ENCODE results near the gene SLC35E4.
"Not testable (repeated sequence)": the region's sequence is repeated elsewhere in the genome, so short reads cannot be mapped to it uniquely, and the experiment has no call there.

Gene SLC35E4

GRCh38 chr22:30614268-30614667, 21.3 kb upstream of the SLC35E4 start:
- no peaks in the 10 kb centered on the region for H3K36me3 ChIP-seq (ENCODE audit: insufficient read depth)
- no peaks in the 10 kb centered on the region for H4K20me1 ChIP-seq (ENCODE audit: insufficient read depth)

GRCh38 chr22:30614879-30615278, 20.7 kb upstream of the SLC35E4 start:
- no peak overlapping the region for H3K4me2 ChIP-seq
- no peak for TF ChIP-seq CTCF (conservative IDR thresholded peaks at IDR 0.05; ENCODE audit: low read depth, low read length)
- peaks cover 11% of the 10 kb centered on the region for H3K4me1 ChIP-seq (ENCODE audit: low read depth, poor library complexity, severe bottlenecking)
- H3K27me3 ChIP-seq (ENCODE audit: insufficient read depth, low read depth) = no peaks in the 10 kb centered on the region
- no peak overlapping the region for H2AFZ ChIP-seq (ENCODE audit: low read depth)
- H3K9ac ChIP-seq = no peak overlapping the region
- no peak overlapping the region for H3K27ac ChIP-seq
- no peaks in the 10 kb centered on the region for H4K20me1 ChIP-seq (ENCODE audit: insufficient read depth)
- H3K36me3 ChIP-seq (ENCODE audit: insufficient read depth) = no peaks in the 10 kb centered on the region
- no peaks in the 10 kb centered on the region for H3K79me2 ChIP-seq (ENCODE audit: insufficient read depth, low read depth)
- H3K4me3 ChIP-seq (IDR thresholded peaks at IDR 0.05; ENCODE audit: insufficient read depth, low read depth, low read length) = no peak overlapping the region

More at GRCh38 chr22:30614268-30614667, 21.3 kb upstream of the SLC35E4 start:
- Histone ChIP-seq H2AFZ (ENCODE audit: low read depth) (no peak overlapping the region), H3K4me1 (ENCODE audit: low read depth, poor library complexity, severe bottlenecking) (peaks cover 18% of the 10 kb centered on the region), H3K4me3 (IDR thresholded peaks at IDR 0.05; ENCODE audit: insufficient read depth, low read depth, low read length) (no peak overlapping the region), H3K27me3 (ENCODE audit: insufficient read depth, low read depth) (no peaks in the 10 kb centered on the region), H3K79me2 (ENCODE audit: insufficient read depth, low read depth) (no peaks in the 10 kb centered on the region), H3K4me2 (no peak overlapping the region), H3K27ac (no peak overlapping the region), H3K9ac (no peak overlapping the region)
- no peak for TF ChIP-seq CTCF (conservative IDR thresholded peaks at IDR 0.05; ENCODE audit: low read depth, low read length)

GRCh38 chr22:30615543-30615954, 20.0 kb upstream of the SLC35E4 start:
- H3K36me3 ChIP-seq (ENCODE audit: insufficient read depth) = no peaks in the 10 kb centered on the region
- peaks cover 5% of the 10 kb centered on the region for H3K4me1 ChIP-seq (ENCODE audit: low read depth, poor library complexity, severe bottlenecking)
- no peak overlapping the region for H3K9ac ChIP-seq
- no peak overlapping the region for H3K4me3 ChIP-seq (IDR thresholded peaks at IDR 0.05; ENCODE audit: insufficient read depth, low read depth, low read length)
- H4K20me1 ChIP-seq (ENCODE audit: insufficient read depth) = no peaks in the 10 kb centered on the region
- no peak overlapping the region for H3K4me2 ChIP-seq
- no peak overlapping the region for H2AFZ ChIP-seq (ENCODE audit: low read depth)
- H3K27me3 ChIP-seq (ENCODE audit: insufficient read depth, low read depth) = no peaks in the 10 kb centered on the region
- no peak for TF ChIP-seq CTCF (conservative IDR thresholded peaks at IDR 0.05; ENCODE audit: low read depth, low read length)
- H3K79me2 ChIP-seq (ENCODE audit: insufficient read depth, low read depth) = no peaks in the 10 kb centered on the region
- no peak overlapping the region for H3K27ac ChIP-seq

- Histone ChIP-seq H3K27ac (no peak overlapping the region), H3K79me2 (ENCODE audit: insufficient read depth, low read depth) (no peaks in the 10 kb centered on the region), H2AFZ (ENCODE audit: low read depth) (no peak overlapping the region), H3K27me3 (ENCODE audit: insufficient read depth, low read depth) (no peaks in the 10 kb centered on the region), H4K20me1 (ENCODE audit: insufficient read depth) (no peaks in the 10 kb centered on the region), H3K4me2 (no peak overlapping the region), H3K36me3 (ENCODE audit: insufficient read depth) (no peaks in the 10 kb centered on the region), H3K4me3 (IDR thresholded peaks at IDR 0.05; ENCODE audit: insufficient read depth, low read depth, low read length) (no peak overlapping the region), H3K4me1 (ENCODE audit: low read depth, poor library complexity, severe bottlenecking) (no peaks in the 10 kb centered on the region), H3K9ac (no peak overlapping the region)
- no peak for TF ChIP-seq CTCF (conservative IDR thresholded peaks at IDR 0.05; ENCODE audit: low read depth, low read length)
Measured at GRCh38 chr22:30617819-30618218, 17.8 kb upstream of the SLC35E4 start.

- H3K4me1 ChIP-seq (ENCODE audit: low read depth, poor library complexity, severe bottlenecking); H3K27me3 ChIP-seq (ENCODE audit: insufficient read depth, low read depth); H2AFZ ChIP-seq (ENCODE audit: low read depth); H3K4me3 ChIP-seq (IDR thresholded peaks at IDR 0.05; ENCODE audit: insufficient read depth, low read depth, low read length); H3K9ac ChIP-seq; H4K20me1 ChIP-seq (ENCODE audit: insufficient read depth); H3K79me2 ChIP-seq (ENCODE audit: insufficient read depth, low read depth); H3K36me3 ChIP-seq (ENCODE audit: insufficient read depth); H3K27ac ChIP-seq; H3K4me2 ChIP-seq: not testable (repeated sequence)
Measured at GRCh38 chr22:30619909-30620308, 15.7 kb upstream of the SLC35E4 start.
